ENCODE results near the gene ADAMTS20.

ADAMTS20 gene

DNA sequence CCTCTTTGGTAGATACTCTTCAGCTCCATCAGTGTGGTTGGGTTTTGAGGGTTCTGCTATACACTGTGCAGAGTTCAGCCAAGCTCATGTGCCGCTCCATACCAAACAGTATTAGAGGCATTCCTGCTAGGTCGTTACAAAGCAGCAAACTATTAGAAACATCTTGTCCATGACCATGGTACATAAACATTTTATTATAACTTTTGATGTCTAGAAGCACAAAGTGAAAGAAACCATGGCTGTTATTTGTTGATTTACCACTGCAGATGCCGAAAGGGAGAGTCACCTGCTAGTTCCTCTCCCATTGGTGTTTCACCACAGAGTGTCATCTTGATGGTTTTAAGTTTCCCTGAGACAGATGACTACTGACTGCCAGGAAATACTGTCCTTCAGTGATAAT, 242.0 kb downstream of the ADAMTS20 start:
- H2BK120ac ChIP-seq (ENCODE audit: low read depth, low read length): no peak overlapping the region
- no peak overlapping the region for H2BK12ac ChIP-seq (ENCODE audit: low read length)
- no peak overlapping the region for H4K8ac ChIP-seq (ENCODE audit: low read depth, low read length)
- H3K4me3 ChIP-seq (ENCODE audit: low read length in 2 of 2): no peak overlapping the region
- no peak overlapping the region for H2BK15ac ChIP-seq (ENCODE audit: low read length)
- no peak overlapping the region for H2AK5ac ChIP-seq (ENCODE audit: low read depth, low read length)
- H3K4ac ChIP-seq (ENCODE audit: low read length): no peak overlapping the region
- H3K79me1 ChIP-seq (ENCODE audit: low read depth, low read length): no peaks in the 10 kb centered on the region
- no CpG with 5 or more reads among the region's 3 CpGs for WGBS, 2 donors (ENCODE audit: extremely low coverage in 2 of 2, insufficient read length in 2 of 2, insufficient replicate concordance in 1 of 2)
- no peaks in the 10 kb centered on the region for H3K4me1 ChIP-seq (ENCODE audit: control insufficient read depth in 2 of 2, insufficient read depth in 1 of 2, low read depth in 1 of 2, low read length in 2 of 2)
- H3K23ac ChIP-seq (ENCODE audit: low read depth, low read length, poor library complexity): no peak overlapping the region
- no peak for DNase-seq (ENCODE audit: low spot score)
- no peak overlapping the region for H3K27ac ChIP-seq (replicated peaks; ENCODE audit: low read length)
- no peak overlapping the region for H2BK5ac ChIP-seq (ENCODE audit: low read length)
- H3K9ac ChIP-seq (ENCODE audit: low read depth, low read length, poor library complexity): no peak overlapping the region
- no peaks in the 10 kb centered on the region for H3K9me3 ChIP-seq (replicated peaks in 1 of 2; ENCODE audit: control insufficient read depth in 2 of 2, insufficient read depth in 1 of 2, low read depth in 1 of 2, low read length in 2 of 2)
- no peaks in the 10 kb centered on the region for H3K36me3 ChIP-seq (replicated peaks in 1 of 2; ENCODE audit: control insufficient read depth in 2 of 2, insufficient read depth in 2 of 2, low read length in 2 of 2)
- no peak overlapping the region for H2AFZ ChIP-seq (ENCODE audit: low read length)
- H3K14ac ChIP-seq (ENCODE audit: low read length): no peak overlapping the region
- H4K91ac ChIP-seq (ENCODE audit: low read depth, low read length, poor library complexity): no peak overlapping the region
- no peaks in the 10 kb centered on the region for H3K27me3 ChIP-seq (ENCODE audit: control insufficient read depth in 3 of 3, insufficient read depth in 3 of 3, low read depth in 1 of 3, low read length in 3 of 3)
- no peak overlapping the region for H3K18ac ChIP-seq (ENCODE audit: low read length)
- H3K4me2 ChIP-seq (ENCODE audit: insufficient read depth, low read length, poor library complexity, severe bottlenecking): no peak overlapping the region

DNA sequence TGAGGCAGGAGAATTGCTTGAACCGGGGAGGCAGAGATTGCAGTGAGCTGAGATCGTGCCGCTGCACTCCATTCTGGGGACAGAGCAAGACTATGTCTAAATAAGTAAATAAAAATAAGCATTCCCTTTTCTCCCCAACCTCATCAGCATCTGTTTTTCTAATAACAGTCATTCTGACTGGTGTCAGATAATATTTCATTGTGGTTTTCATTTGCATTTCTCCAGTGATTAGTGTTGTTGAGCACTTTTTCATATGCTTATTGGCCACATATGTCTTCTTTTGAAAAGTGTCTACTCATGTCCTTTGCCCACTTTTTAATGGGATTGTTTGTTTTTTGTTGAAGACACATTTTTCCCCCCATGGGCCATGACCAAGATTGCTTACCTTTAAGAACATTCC, 243.2 kb downstream of the ADAMTS20 start:
- Histone ChIP-seq H3K4me2 (ENCODE audit: insufficient read depth, low read length, poor library complexity, severe bottlenecking) (no peak overlapping the region), H3K79me1 (ENCODE audit: low read depth, low read length) (no peaks in the 10 kb centered on the region)
- DNase-seq (ENCODE audit: low spot score): no peak

DNA sequence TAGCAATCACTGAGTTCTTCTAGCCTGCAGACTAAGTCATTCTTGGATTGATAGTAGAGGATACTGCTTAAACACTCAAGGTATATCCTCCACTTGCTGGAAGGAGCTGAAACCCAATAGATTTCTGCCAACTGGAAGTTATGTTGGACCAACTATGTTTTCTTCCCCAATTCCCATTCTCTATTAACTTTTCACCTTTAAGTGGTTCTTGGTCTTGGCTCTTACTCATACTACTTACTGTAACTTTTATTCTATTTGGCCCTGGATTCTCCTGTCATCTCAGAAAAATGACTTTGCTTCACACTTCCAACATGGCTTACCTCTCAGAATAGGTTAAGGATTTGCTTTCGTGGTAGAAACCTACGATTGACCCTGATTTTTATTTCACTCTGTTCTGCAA, 244.9 kb downstream of the ADAMTS20 start:
- Histone ChIP-seq H2BK12ac (ENCODE audit: low read length) (no peak overlapping the region), H3K4me3 (ENCODE audit: low read length in 2 of 2) (no peak overlapping the region), H4K91ac (ENCODE audit: low read depth, low read length, poor library complexity) (no peak overlapping the region), H2BK15ac (ENCODE audit: low read length) (no peak overlapping the region), H3K4me2 (ENCODE audit: insufficient read depth, low read length, poor library complexity, severe bottlenecking) (no peak overlapping the region), H2AK5ac (ENCODE audit: low read depth, low read length) (no peak overlapping the region), H4K8ac (ENCODE audit: low read depth, low read length) (no peak overlapping the region), H2AFZ (ENCODE audit: low read length) (no peak overlapping the region), H3K18ac (ENCODE audit: low read length) (no peak overlapping the region), H3K4ac (ENCODE audit: low read length) (no peak overlapping the region), H3K23ac (ENCODE audit: low read depth, low read length, poor library complexity) (no peak overlapping the region), H3K9me3 (replicated peaks in 1 of 2; ENCODE audit: control insufficient read depth in 2 of 2, insufficient read depth in 1 of 2, low read depth in 1 of 2, low read length in 2 of 2) (no peaks in the 10 kb centered on the region), H3K9ac (ENCODE audit: low read depth, low read length, poor library complexity) (no peak overlapping the region), H3K79me1 (ENCODE audit: low read depth, low read length) (no peaks in the 10 kb centered on the region), H2BK120ac (ENCODE audit: low read depth, low read length) (no peak overlapping the region), H3K4me1 (ENCODE audit: control insufficient read depth in 2 of 2, insufficient read depth in 1 of 2, low read depth in 1 of 2, low read length in 2 of 2) (no peaks in the 10 kb centered on the region), H3K27ac (replicated peaks; ENCODE audit: low read length) (no peak overlapping the region), H3K14ac (ENCODE audit: low read length) (no peak overlapping the region), H2BK5ac (ENCODE audit: low read length) (no peak overlapping the region), H3K27me3 (ENCODE audit: control insufficient read depth in 3 of 3, insufficient read depth in 3 of 3, low read depth in 1 of 3, low read length in 3 of 3) (no peaks in the 10 kb centered on the region), H3K36me3 (replicated peaks in 1 of 2; ENCODE audit: control insufficient read depth in 2 of 2, insufficient read depth in 2 of 2, low read length in 2 of 2) (no peaks in the 10 kb centered on the region)
- DNase-seq (ENCODE audit: low spot score): no peak
- no CpG with 5 or more reads among the region's 2 CpGs for WGBS, 2 donors (ENCODE audit: extremely low coverage in 2 of 2, insufficient read length in 2 of 2, insufficient replicate concordance in 1 of 2)

More for the DNA sequence above, 243.2 kb downstream of the ADAMTS20 start:
- Histone ChIP-seq H2AFZ (ENCODE audit: low read length) (no peak overlapping the region), H3K23ac (ENCODE audit: low read depth, low read length, poor library complexity) (no peak overlapping the region), H3K14ac (ENCODE audit: low read length) (no peak overlapping the region), H3K4me1 (ENCODE audit: control insufficient read depth in 2 of 2, insufficient read depth in 1 of 2, low read depth in 1 of 2, low read length in 2 of 2) (no peaks in the 10 kb centered on the region), H2BK5ac (ENCODE audit: low read length) (no peak overlapping the region), H3K18ac (ENCODE audit: low read length) (no peak overlapping the region), H2AK5ac (ENCODE audit: low read depth, low read length) (no peak overlapping the region), H4K91ac (ENCODE audit: low read depth, low read length, poor library complexity) (no peak overlapping the region), H2BK120ac (ENCODE audit: low read depth, low read length) (no peak overlapping the region), H3K36me3 (replicated peaks in 1 of 2; ENCODE audit: control insufficient read depth in 2 of 2, insufficient read depth in 2 of 2, low read length in 2 of 2) (no peaks in the 10 kb centered on the region), H3K4ac (ENCODE audit: low read length) (no peak overlapping the region), H3K27ac (replicated peaks; ENCODE audit: low read length) (no peak overlapping the region), H2BK15ac (ENCODE audit: low read length) (no peak overlapping the region), H3K9ac (ENCODE audit: low read depth, low read length, poor library complexity) (no peak overlapping the region), H3K27me3 (ENCODE audit: control insufficient read depth in 3 of 3, insufficient read depth in 3 of 3, low read depth in 1 of 3, low read length in 3 of 3) (no peaks in the 10 kb centered on the region), H3K9me3 (replicated peaks in 1 of 2; ENCODE audit: control insufficient read depth in 2 of 2, insufficient read depth in 1 of 2, low read depth in 1 of 2, low read length in 2 of 2) (no peaks in the 10 kb centered on the region), H4K8ac (ENCODE audit: low read depth, low read length) (no peak overlapping the region), H3K4me3 (ENCODE audit: low read length in 2 of 2) (no peak overlapping the region), H2BK12ac (ENCODE audit: low read length) (no peak overlapping the region)
- no CpG with 5 or more reads among the region's 3 CpGs for WGBS, 2 donors (ENCODE audit: extremely low coverage in 2 of 2, insufficient read length in 2 of 2, insufficient replicate concordance in 1 of 2)

DNA sequence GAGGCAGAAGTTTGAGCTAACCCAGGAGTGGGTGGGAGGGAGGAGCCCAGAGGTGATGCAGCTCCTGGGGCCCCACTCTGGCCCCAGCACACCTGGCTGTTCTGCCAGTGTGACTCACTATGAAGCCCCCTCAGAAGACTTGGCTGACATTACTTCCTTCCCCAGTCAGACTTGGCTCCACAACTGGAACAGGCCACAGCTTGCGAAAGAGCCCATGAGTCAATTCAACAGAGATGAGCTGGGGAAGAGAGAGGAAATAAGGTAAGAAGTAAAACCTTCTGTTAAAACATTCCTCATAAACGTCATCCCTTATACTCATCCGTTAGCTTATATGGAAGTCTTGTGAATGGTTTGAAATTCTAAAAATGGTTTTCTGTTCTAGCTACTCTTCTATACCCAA, 245.9 kb downstream of the ADAMTS20 start:
- no peak overlapping the region for H3K9ac ChIP-seq (ENCODE audit: low read depth, low read length, poor library complexity)
- H3K4ac ChIP-seq (ENCODE audit: low read length): no peak overlapping the region
- H2AFZ ChIP-seq (ENCODE audit: low read length): no peak overlapping the region
- H3K23ac ChIP-seq (ENCODE audit: low read depth, low read length, poor library complexity): no peak overlapping the region
- no peak overlapping the region for H2BK5ac ChIP-seq (ENCODE audit: low read length)
- no peak overlapping the region for H2BK15ac ChIP-seq (ENCODE audit: low read length)
- DNase-seq (ENCODE audit: low spot score): no peak
- no peak overlapping the region for H3K4me2 ChIP-seq (ENCODE audit: insufficient read depth, low read length, poor library complexity, severe bottlenecking)
- H3K27ac ChIP-seq (replicated peaks; ENCODE audit: low read length): no peak overlapping the region
- no CpG with 5 or more reads among the region's 3 CpGs for WGBS, 2 donors (ENCODE audit: extremely low coverage in 2 of 2, insufficient read length in 2 of 2, insufficient replicate concordance in 1 of 2)
- no peaks in the 10 kb centered on the region for H3K9me3 ChIP-seq (replicated peaks in 1 of 2; ENCODE audit: control insufficient read depth in 2 of 2, insufficient read depth in 1 of 2, low read depth in 1 of 2, low read length in 2 of 2)
- no peak overlapping the region for H3K14ac ChIP-seq (ENCODE audit: low read length)
- no peak overlapping the region for H4K91ac ChIP-seq (ENCODE audit: low read depth, low read length, poor library complexity)
- H3K36me3 ChIP-seq (replicated peaks in 1 of 2; ENCODE audit: control insufficient read depth in 2 of 2, insufficient read depth in 2 of 2, low read length in 2 of 2): no peaks in the 10 kb centered on the region
- peak overlapping the region; percentile 5 for H3K18ac ChIP-seq (ENCODE audit: low read length)
- no peak overlapping the region for H2AK5ac ChIP-seq (ENCODE audit: low read depth, low read length)
- no peaks in the 10 kb centered on the region for H3K79me1 ChIP-seq (ENCODE audit: low read depth, low read length)
- H2BK12ac ChIP-seq (ENCODE audit: low read length): no peak overlapping the region
- no peak overlapping the region for H3K4me3 ChIP-seq (ENCODE audit: low read length in 2 of 2)
- no peaks in the 10 kb centered on the region for H3K4me1 ChIP-seq (ENCODE audit: control insufficient read depth in 2 of 2, insufficient read depth in 1 of 2, low read depth in 1 of 2, low read length in 2 of 2)
- no peak overlapping the region for H2BK120ac ChIP-seq (ENCODE audit: low read depth, low read length)
- H3K27me3 ChIP-seq (ENCODE audit: control insufficient read depth in 3 of 3, insufficient read depth in 3 of 3, low read depth in 1 of 3, low read length in 3 of 3): no peaks in the 10 kb centered on the region
- no peak overlapping the region for H4K8ac ChIP-seq (ENCODE audit: low read depth, low read length)

Measured in neuronal stem cell (in vitro differentiated cells).